GM19395 (cell line): ENCODE data around the gene ARL5A.
A peak's percentile ranks its signal among the peaks of the same experiment; 100 is the strongest.

Experiments used
- ATAC-seq: cut with Tn5 transposase; IDR thresholded peaks from one replicate; pipeline ENCODE4 v1.9.1; 2021; ENCODE audit warnings: mild to moderate bottlenecking, moderate library complexity; ENCODE audit not compliant: unreplicated experiment

The ARL5A gene

GRCh38 chr2:151841047-151841424, 12.8 kb upstream of the ARL5A start:
- ATAC-seq = no peak

DNA sequence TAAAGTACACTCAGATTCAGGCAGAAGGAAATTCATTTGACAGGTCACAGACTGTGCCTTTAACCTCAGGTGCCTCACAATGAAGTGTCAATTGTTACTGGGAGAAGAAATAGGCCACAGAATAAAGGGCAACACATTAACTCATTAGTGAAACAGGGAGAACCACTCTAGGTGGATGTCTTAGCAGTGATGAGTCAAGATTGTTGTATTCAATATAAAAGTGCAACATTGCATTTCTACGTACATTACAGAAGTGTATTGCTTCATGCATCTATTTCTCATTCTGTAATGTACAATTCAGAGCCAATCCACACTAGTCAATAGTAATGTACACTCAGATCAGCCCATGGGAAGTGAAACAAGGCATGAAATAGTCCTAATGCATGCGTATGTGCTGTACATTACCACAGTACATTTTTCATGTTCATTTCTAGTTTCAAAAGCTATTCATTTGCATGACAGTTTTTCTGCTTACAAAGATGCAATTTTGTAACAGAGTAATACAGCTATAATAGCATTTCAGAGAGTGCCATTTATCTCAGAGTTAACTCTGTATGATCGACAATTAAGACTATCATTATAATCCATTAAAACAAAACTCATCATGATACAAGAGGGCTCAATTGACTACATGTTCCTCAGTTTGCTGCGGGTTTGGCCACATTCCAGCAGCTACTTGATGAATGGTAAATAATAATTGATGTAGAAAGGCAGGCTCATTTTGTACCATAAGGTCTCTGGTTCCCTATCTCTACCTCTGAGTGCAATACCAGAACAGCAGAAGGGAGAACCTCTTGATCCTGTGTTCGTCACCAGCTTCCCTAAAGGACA, 12.2 kb upstream of the ARL5A start:
- ATAC-seq = peak; percentile 98

- no peak for ATAC-seq
These were observed 9.7 kb upstream of the ARL5A start for GRCh38 chr2:151837926-151838325.

DNA sequence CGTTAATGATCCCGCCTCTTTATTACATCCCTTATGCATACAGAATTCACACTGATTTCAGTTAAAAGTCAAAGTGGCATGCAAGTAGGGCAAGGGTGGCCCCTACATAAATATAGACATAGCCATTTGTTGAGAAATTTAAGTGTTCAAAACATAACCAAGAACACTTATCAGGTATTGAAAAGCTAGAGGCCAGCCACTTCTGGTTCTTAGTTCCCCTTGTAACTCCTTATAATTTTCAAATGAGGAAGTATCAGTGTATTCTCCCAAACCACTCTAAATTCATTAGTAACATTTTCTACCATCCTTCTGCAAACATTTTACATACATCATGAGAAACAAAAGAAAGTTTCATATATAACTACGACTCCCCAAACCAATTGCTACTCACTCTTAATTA, 5.8 kb upstream of the ARL5A start:
- peak; percentile 84 for ATAC-seq

GRCh38 chr2:151830961-151831360, 2.7 kb upstream of the ARL5A start:
- no peak for ATAC-seq

DNA sequence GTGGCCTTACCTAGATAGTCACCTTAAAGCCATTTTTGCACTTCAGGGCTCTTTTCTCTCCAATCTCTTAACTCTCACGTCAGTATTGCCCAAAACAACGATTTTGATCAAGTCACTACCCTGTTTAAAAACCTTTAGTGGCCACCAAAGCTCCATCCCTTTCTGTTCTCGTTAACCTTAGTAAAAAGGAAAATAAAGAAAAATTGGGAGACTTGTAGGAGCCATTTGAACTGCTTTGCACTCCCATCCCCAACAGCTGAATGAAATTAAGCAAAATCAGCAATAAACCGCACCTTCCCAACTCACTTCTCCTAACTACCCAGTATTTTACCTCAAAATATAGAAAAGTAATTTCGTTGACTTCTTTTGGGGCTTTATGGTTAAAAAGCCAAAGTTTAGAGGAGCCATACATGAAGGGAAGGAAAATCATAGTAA, 686 bp upstream of the ARL5A start:
- no peak for ATAC-seq

- peak; percentile 33 for ATAC-seq
These were observed 568 bp downstream of the ARL5A start for GRCh38 chr2:151827564-151828142.

- ATAC-seq = no peak
These were observed 1.5 kb downstream of the ARL5A start for GRCh38 chr2:151826737-151827157.

GRCh38 chr2:151824886-151825285, 3.3 kb downstream of the ARL5A start:
- ATAC-seq = no peak

GRCh38 chr2:151823651-151824050, 4.6 kb downstream of the ARL5A start:
- no peak for ATAC-seq

DNA sequence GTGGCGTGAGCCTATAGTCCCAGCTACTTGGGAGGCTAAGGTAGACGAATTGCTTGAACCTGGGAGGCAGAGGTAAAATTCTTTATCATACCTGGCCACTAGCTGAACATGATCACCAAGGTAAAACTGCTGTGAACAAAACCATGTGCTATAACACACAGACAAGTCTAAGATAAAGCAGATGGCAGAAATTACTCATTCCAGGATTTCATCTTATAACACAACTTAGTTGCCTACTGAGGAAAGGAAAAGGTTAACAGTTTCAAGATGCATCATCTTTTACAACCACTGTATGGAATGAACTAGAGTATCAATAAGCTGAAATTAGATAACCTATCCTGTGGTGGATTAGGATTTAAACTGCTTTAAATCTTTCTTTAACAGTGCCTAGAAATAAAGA, 8.3 kb downstream of the ARL5A start:
- ATAC-seq = peak; percentile 73

- no peak for ATAC-seq
These were observed 10.3 kb downstream of the ARL5A start for GRCh38 chr2:151817929-151818328.

DNA sequence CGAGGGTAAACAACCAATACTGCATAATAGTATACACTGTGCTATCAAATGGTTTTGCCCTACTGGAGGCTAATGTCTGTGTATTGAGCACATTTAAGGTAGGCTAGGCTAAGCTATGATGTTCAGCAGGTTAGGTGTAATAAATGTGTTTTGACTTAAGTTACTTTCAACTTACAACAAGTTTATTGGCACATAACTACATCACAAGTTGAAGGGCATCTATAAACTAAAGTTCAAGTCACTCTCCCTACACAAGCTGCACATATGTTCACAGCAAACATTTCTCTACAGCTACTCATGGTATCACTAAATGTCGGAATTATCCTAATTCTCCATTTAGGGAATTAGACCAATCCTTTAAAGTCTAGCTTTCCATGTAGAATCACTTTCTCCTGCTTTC, 11.4 kb downstream of the ARL5A start:
- ATAC-seq = no peak

DNA sequence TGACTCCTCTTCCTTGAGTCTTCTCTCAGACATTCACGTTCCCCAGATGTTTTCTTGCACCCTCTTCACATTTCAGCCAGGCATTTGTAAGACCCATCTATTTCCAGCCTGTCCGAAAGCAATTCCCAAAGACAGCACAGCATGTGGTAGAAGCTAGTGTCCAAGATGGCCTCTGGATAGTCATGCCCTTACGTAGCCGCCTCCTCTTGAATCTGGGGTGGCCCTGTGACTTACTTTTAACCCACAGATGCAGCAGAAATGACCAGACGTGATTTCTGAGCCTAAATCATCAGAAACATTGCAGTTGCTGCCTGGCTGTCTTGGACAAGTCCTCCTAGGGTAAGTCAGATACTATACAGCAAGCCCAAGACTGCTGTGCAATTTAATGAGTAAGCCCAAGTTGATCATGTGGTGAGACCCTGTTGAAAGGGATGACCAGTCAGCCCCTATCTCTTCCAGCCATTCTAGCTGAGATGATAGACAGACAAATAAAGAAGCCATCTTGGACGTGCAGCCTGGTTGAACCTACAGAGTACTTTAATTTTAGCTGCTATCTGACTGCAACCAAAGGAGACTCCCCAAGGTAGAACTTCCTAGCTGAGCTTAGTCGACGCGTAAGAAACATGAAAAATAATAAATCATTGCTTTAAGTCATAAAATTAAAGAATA, 12.3 kb downstream of the ARL5A start:
- ATAC-seq = no peak

DNA sequence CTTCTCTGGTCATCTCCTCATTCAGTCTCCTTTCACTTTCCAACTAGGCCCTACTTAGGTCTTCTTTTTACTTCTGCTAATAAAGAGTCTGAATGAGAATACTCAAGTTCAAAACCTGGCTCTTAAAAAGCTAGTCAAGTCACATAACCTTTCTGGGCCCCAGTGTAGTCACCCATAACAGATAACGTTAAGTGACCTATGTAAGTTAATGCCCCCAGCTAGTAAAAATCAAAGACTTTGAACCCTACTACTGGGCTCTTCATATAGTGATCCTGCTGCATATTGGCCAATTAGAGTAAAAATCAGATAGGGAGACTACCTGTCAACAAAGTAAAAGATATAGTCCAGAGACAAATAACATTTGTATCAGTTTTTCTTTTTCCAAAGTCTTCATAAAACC, 17.7 kb downstream of the ARL5A start:
- ATAC-seq = no peak

DNA sequence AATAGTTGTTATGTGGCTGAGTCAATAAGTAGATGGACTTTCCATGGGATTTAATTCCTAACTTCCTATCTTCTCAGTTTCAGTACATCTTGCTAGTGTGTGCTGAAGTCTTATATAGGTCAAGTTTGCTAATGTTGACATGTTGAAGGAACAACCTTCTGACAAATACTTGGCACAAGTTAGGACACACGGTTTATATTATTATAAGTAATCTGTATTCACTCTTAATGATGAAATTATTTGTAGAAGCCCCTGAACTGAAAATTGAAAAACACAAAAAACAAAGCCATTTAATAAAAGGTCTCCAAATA, 19.2 kb downstream of the ARL5A start:
- ATAC-seq = no peak

- ATAC-seq = no peak
These were observed 19.8 kb downstream of the ARL5A start for GRCh38 chr2:151808258-151809072.

DNA sequence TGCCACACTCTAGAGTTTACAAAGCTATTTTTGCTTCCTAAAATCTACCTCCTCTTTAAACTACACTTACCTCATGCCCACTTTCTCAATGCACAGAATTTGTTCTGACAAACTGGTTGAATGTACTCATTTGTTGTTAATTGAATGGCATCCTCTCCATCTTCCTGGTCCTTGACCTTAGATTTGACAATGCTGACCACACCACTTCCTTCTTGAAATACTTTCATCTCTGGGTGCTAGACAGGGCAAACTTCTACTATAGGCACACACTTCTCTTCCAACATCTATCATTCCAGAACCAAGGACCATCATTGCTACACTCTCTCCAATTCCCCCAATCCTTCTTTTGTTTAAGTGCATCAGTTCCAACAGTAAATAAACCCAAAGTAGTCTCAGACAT, 22.3 kb downstream of the ARL5A start:
- ATAC-seq = no peak

- ATAC-seq = no peak
These were observed 22.9 kb downstream of the ARL5A start for GRCh38 chr2:151805343-151805742.

DNA sequence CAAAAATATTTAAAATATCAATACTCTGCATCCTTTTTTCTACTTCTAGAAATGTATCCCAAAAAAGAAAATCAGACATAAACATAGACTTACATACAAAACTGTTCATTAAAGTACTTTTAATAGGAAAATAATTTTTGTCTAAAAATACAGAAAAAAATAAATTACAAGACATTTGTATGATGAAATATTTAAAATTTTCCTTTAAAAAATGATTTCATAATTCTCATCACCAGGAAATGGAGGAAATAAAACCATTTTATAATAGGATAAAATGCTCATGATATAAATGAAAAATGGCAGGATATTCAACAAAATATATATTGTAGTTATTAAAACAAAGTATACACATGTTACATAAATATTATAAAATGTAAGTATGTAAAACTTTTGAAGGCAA, 24.4 kb downstream of the ARL5A start:
- no peak for ATAC-seq

DNA sequence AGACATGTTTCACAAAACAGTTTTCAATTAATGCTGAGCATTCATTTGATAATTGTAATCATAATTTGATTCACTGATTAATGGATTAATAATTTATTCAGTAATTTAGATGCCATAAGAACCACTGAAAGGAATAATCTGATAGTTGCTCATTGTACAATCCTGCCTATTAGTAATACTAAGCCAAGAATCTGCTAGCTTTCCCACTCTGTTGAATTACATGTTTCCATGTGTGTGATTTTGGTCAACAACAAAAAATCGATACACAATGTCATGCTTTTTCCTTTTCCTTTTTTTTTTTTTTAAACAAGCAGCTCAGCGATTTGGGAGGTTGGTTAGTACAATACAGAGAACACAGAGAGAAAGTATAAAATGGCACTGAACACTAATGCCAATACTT, 25.9 kb downstream of the ARL5A start:
- ATAC-seq = no peak
